22Rv1 (cell line): ENCODE results near the gene RPS3.

Experiments
- CTCF ChIP-seq: fragments of 450-650 bp; IDR thresholded peaks from 2 replicates; pipeline ENCODE4 v1.5.1; 2017; ENCODE audit warnings: mild to moderate bottlenecking
- ZFX ChIP-seq: fragments of 450-650 bp; IDR thresholded peaks from 2 replicates; pipeline ENCODE4 v1.6.1; 2017; ENCODE audit warnings: antibody characterized with exemption, borderline replicate concordance

DNA sequence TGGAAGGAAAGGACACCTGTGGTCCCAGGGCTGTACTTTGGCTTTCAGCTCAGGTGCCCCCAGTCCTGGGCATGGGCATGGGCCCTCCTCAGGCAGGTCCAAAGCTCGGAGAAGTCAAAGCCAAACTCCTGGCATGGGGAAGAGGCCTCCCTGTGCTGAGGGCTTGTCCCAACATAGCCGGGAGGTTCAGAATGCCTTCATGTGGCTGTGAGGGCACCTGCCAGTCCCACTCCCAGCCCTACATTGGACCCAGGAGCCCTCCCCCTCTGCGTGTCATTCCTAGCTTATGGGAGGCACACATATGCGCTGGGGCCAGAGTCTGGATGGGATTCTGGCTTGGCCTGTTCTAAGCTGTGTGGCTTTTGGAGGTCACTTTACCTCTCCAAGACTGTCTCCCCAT is 34.7 kb downstream of the RPS3 start:
- TF ChIP-seq CTCF (no peak), ZFX (no peak)
